HK-2 (cell line): Measurements from ENCODE around the gene ANGPTL4.
A peak's percentile ranks its signal among the peaks of the same experiment; 100 is the strongest.
"Not testable (repeated sequence)": the region's sequence is repeated elsewhere in the genome, so short reads cannot be mapped to it uniquely, and the experiment has no call there.

Source experiments
- DNase-seq: peaks from one replicate; pipeline ENCODE4 v3.0.0-alpha.2; 2018; ENCODE audit not compliant: unreplicated experiment

Gene ANGPTL4

GRCh38 chr19:8363803-8364771, at the start of gene ANGPTL4:
ANGPTL4 (plus strand) TSS chr19:8364155; CDS start chr19:8364322, 167 bp downstream.
- peak; percentile 84 for DNase-seq

- not testable (repeated sequence) for DNase-seq
Measured at GRCh38 chr19:8314981-8315640, 48.8 kb upstream of the ANGPTL4 start.

- no peak for DNase-seq
Measured at GRCh38 chr19:8316351-8317125, 47.4 kb upstream of the ANGPTL4 start.

DNA sequence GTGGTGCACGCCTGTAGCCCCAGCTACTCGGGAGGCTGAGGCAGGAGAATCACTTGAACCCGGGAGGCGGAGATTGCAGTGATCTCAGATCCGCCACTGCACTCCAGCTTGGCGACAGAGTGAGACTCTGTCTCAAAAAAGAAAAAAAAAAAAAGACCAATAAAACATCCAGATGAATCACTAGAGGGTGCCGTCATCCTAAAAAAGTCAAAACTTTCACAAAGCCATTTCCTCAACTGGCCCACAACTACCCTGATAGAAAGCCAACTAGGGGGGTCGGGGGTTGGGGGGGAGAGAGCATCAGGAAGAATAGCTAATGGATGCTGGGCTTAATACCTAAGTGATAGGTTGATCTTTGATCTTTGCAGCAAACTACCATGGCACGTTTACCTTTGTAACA, 45.1 kb upstream of the ANGPTL4 start:
- DNase-seq, result not testable (repeated sequence)

- DNase-seq, result no peak
Measured at GRCh38 chr19:8319807-8320520, 44.0 kb upstream of the ANGPTL4 start.

DNA sequence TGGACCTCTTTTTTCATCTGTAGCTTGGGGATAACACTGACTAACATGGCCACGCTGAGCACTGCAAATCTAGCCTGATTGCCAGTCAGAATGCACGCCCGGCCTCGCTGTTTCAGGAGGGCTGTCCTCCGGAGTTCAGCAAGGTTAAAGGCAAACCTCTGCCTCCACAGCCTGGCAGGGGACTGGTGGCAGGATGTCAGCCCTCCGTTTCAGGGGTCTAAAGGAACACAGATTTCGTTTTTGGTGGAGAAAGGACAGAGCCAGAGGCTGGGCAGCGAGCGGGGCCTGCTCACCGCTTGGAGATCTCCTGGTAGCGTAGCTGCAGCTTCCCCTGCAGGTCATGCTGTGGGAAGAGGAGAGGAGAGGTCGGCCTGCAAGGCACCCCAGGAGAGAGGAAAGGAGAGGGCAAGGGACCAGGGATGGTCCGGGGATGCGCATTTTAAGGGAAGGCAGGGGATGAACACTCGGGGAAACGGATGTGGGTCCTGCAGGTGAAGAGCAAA, 43.3 kb upstream of the ANGPTL4 start:
- peak; percentile 38 for DNase-seq

- peak; percentile 97 for DNase-seq
Measured at GRCh38 chr19:8321067-8321985, 42.6 kb upstream of the ANGPTL4 start, which contains the start of the genes NDUFA7 and RPS28. NDUFA7 (minus strand) TSS chr19:8321375; CDS start chr19:8321358, 17 bp downstream. RPS28 (plus strand) TSS chr19:8321496; CDS start chr19:8321531, 35 bp downstream.

GRCh38 chr19:8321986-8322637, 41.8 kb upstream of the ANGPTL4 start:
- no peak for DNase-seq

DNA sequence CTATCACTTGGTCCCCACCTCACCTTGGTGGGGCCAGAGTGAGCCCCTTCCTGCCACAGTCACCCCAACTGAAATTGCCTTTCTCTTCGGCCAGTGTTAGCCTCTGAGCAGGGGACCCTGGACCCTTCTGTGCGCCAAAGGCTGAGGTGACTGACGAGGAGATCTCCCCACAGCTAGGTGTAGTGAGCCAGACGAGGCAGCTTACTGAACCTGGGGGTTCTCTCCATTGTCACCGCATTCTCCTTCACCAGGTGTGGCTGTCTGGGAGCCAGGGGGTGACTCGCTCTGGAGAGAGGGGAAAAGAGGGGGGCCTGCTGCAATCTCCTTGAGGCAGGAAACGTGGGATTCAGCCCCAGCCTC, 41.3 kb upstream of the ANGPTL4 start:
- no peak for DNase-seq

- no peak for DNase-seq
Measured at GRCh38 chr19:8323781-8324185, 40.2 kb upstream of the ANGPTL4 start.

DNA sequence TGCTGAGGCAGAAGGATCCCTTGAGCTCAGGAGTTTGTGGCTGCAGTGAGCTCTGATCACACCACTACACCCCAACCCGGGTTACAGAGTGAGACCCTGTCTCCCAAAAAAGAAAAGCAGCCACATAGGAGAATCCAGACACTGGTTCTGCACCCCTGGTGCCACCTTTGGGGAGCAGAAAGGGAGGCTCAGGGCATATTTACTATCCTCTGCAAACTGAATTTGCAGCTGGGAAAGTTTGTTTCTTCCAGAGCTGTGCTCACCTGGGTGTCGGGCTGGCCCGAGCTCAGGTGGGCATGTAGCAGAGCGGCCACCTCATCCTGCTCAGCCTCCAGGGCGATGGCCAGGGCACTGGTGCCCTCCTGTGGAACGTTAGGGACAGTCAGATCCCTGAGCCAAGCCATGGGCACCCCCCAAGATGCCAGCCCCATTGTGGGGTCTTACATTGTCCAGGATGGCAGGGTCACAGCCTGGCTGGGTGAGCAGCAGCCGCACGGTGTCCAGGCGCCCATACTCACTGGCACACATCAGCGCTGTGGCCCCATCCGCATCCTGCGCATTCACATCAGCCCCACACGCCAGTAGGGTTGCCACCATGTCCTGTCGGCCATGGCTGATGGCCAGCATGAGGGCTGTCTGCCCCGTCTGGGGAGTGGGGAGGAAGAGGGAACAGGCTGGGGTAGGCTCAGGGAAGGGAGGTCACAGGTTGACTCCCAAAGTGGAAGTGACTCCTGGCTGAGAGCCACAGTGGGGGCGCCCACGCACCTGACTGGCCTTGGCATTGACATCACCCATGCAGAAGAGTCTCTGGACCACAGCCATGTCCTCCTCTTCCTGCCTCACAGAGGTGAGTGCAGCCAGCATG, 39.5 kb upstream of the ANGPTL4 start:
- peak; percentile 28 for DNase-seq

GRCh38 chr19:8325454-8325853, 38.5 kb upstream of the ANGPTL4 start:
- DNase-seq, result no peak

DNA sequence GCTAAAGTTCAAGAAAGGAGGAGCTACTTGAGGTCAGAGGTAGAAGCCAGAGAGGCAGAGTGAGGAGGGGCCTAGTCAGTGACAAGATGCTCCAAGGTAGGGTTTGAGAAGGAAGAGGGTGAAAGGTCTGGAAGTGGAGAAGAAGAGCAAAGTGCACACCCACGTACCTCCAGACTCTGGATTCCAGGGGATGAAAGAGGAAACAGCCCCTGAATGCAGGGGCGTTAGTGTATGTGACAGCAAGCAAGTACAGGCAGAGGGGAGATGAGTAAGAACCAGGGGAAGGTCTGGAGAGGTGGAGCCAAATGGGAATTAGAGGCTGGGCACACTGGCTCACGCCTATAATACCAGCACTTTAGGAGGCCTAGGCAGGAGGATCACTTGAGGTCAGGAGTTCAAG, 34.0 kb upstream of the ANGPTL4 start:
- no peak for DNase-seq

GRCh38 chr19:8331263-8331845, 32.6 kb upstream of the ANGPTL4 start:
- DNase-seq, result no peak

- no peak for DNase-seq
Measured at GRCh38 chr19:8332976-8333766, 30.8 kb upstream of the ANGPTL4 start.

- DNase-seq, result no peak
Measured at GRCh38 chr19:8333767-8334457, 30.0 kb upstream of the ANGPTL4 start.
